ENCODE measurements around the gene MBD3L4. TPM values are rescaled to one million over a fixed set of nuclear protein-coding genes. Genes with fewer than 3 reads are reported as not detected.
"Not testable (repeated sequence)": the region's sequence is repeated elsewhere in the genome, so short reads cannot be mapped to it uniquely, and the experiment has no call there.

The MBD3L4 gene
- total RNA-seq, 1 donor from 2014 or later = not detected

DNA sequence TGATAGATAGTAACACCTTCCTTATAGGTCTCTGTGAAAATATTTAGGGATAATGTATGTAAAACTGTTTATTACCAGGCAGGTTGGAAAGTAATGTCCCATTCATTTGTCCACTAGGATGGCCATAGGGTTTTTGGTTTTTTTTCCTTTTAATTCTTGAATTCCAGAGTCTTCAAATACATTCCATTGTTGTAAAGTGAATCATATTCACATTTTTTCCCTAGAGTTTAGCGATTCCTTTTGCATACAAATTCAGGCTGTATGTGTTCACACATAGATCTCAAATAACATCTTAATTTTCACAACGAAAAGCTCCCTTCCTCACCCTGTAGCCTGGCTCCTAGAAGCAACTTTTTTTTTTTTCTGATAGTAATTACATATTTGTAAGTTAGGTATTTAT is 27.7 kb upstream of the MBD3L4 start:
- H3K9me3 Mint-ChIP-seq (ENCODE audit: unreplicated experiment) = no peaks in the 10 kb centered on the region
- peaks cover 24% of the 10 kb centered on the region for H3K4me1 Mint-ChIP-seq (ENCODE audit: unreplicated experiment)
- TF ChIP-seq, protein P1, sequence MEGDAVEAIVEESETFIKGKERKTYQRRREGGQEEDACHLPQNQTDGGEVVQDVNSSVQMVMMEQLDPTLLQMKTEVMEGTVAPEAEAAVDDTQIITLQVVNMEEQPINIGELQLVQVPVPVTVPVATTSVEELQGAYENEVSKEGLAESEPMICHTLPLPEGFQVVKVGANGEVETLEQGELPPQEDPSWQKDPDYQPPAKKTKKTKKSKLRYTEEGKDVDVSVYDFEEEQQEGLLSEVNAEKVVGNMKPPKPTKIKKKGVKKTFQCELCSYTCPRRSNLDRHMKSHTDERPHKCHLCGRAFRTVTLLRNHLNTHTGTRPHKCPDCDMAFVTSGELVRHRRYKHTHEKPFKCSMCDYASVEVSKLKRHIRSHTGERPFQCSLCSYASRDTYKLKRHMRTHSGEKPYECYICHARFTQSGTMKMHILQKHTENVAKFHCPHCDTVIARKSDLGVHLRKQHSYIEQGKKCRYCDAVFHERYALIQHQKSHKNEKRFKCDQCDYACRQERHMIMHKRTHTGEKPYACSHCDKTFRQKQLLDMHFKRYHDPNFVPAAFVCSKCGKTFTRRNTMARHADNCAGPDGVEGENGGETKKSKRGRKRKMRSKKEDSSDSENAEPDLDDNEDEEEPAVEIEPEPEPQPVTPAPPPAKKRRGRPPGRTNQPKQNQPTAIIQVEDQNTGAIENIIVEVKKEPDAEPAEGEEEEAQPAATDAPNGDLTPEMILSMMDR (IDR thresholded peaks at IDR 0.05) = no peak
- H3K4me3 Mint-ChIP-seq (ENCODE audit: unreplicated experiment) = no peak overlapping the region
- H3K27me3 Mint-ChIP-seq (ENCODE audit: unreplicated experiment) = no peaks in the 10 kb centered on the region
- peaks cover 17% of the 10 kb centered on the region for H3K36me3 Mint-ChIP-seq (ENCODE audit: unreplicated experiment)
- no peak for DNase-seq (ENCODE audit: extremely low spot score, unreplicated experiment)
- H3K27ac Mint-ChIP-seq (ENCODE audit: unreplicated experiment) = no peak overlapping the region

DNA sequence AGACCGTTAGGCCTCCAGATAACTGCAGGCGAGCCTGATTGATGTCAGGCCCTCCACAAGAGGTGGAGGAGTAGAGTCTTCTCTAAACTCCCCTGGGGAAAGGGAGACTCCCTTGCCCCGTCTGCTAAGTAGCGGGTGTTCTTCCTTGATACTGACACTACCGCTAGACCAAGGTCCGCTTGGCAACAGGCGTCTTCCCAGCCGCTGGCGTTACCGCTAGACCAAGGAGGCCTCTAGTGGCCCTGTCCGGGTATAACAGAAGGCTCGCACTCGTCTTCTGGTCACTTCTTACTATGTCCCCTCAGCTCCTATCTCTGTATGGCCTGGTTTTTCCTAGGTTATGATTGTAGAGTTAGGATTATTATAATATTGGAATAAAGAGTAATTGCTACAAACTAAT is 27.1 kb upstream of the MBD3L4 start:
- TF ChIP-seq, protein P1 (IDR thresholded peaks at IDR 0.05) = peak; percentile 29
- H3K4me1 Mint-ChIP-seq (ENCODE audit: unreplicated experiment) = peaks cover 21% of the 10 kb centered on the region
- H3K36me3 Mint-ChIP-seq (ENCODE audit: unreplicated experiment) = peaks cover 11% of the 10 kb centered on the region
- H3K27ac Mint-ChIP-seq (ENCODE audit: unreplicated experiment); H3K27me3 Mint-ChIP-seq (ENCODE audit: unreplicated experiment); DNase-seq (ENCODE audit: extremely low spot score, unreplicated experiment); H3K4me3 Mint-ChIP-seq (ENCODE audit: unreplicated experiment); H3K9me3 Mint-ChIP-seq (ENCODE audit: unreplicated experiment): not testable (repeated sequence)

DNA sequence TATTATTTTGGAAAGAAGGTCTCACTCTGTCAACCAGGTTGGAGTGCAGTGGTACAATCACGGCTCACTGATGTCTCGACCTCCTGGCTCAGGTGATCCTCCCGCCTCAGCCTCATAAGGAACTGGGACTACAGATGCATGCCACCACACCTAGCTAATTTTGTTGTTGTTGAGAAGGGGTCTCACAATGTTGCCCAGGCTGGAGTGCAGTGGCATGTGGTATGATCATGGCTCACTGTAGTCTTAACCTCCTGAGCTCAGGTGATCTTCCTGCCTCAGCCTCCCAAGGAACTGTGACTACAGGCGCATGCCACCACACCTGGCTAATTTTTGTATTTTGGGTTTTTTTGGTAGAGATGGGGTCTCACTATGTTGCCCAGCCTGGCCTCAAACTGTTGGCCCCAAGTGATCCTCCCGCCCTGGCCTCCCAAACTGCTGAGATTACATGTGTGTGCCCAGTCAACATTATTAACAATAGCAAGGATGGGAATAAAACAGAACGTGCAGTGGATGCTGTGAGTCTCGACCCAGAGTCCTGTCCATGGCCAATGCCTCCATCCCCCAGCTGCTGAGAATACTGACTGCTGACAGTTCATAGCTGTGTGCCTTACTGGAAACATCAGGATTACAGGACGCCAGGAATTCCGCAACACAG is 23.9 kb upstream of the MBD3L4 start:
- Mint-ChIP-seq H3K27ac (ENCODE audit: unreplicated experiment) (no peak overlapping the region), H3K4me3 (ENCODE audit: unreplicated experiment) (no peak overlapping the region), H3K36me3 (ENCODE audit: unreplicated experiment) (no peaks in the 10 kb centered on the region), H3K27me3 (ENCODE audit: unreplicated experiment) (no peaks in the 10 kb centered on the region), H3K4me1 (ENCODE audit: unreplicated experiment) (peaks cover 12% of the 10 kb centered on the region), H3K9me3 (ENCODE audit: unreplicated experiment) (no peaks in the 10 kb centered on the region)
- TF ChIP-seq, protein P1 (IDR thresholded peaks at IDR 0.05) = no peak
- no peak for DNase-seq (ENCODE audit: extremely low spot score, unreplicated experiment)

DNA sequence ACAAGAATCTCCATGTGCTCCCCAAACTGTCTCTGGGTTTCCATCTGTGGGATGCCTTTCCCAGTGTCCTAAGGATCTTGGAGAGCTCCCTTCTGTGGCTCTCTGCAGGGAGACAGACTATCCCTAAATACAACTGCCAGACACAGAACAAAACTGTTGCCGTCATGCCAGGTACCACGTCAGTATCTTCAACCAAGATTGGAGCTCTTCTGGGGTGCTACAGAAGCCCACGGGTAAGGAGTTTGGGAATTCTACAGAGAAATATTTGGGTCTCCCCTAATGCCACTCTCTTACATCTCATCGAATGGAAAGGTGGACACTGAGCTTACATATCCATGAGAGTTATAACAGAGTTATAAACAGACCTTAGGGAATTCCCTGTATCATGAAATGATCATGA is 23.4 kb upstream of the MBD3L4 start:
- TF ChIP-seq, protein P1 (IDR thresholded peaks at IDR 0.05) = no peak
- H3K27me3 Mint-ChIP-seq (ENCODE audit: unreplicated experiment) = no peaks in the 10 kb centered on the region
- H3K36me3 Mint-ChIP-seq (ENCODE audit: unreplicated experiment) = no peaks in the 10 kb centered on the region
- peaks cover 9% of the 10 kb centered on the region for H3K4me1 Mint-ChIP-seq (ENCODE audit: unreplicated experiment)
- DNase-seq (ENCODE audit: extremely low spot score, unreplicated experiment) = no peak
- H3K9me3 Mint-ChIP-seq (ENCODE audit: unreplicated experiment) = no peaks in the 10 kb centered on the region
- no peak overlapping the region for H3K4me3 Mint-ChIP-seq (ENCODE audit: unreplicated experiment)
- no peak overlapping the region for H3K27ac Mint-ChIP-seq (ENCODE audit: unreplicated experiment)

DNA sequence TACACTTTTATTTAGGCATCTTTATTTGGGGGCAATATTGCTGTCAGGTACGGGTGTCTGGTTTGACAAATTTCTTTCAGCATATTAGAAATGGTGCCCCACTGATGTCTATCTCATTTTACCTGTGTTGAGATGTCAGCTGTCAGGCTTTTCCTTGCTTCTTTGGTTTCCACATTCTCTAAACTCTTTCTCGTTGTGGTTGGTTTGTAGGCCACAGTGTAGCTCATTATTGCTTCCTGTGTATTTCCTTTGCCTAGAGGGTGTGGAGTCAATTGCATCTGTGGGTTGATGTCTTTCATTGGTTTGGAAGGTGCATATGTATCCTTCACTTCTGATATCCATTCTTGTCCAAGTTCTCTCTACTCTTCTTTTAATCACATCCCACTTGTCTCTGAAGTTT is 20.0 kb upstream of the MBD3L4 start:
- not testable (repeated sequence) for H3K27me3 Mint-ChIP-seq (ENCODE audit: unreplicated experiment); H3K9me3 Mint-ChIP-seq (ENCODE audit: unreplicated experiment); H3K36me3 Mint-ChIP-seq (ENCODE audit: unreplicated experiment); H3K4me1 Mint-ChIP-seq (ENCODE audit: unreplicated experiment); DNase-seq (ENCODE audit: extremely low spot score, unreplicated experiment); H3K27ac Mint-ChIP-seq (ENCODE audit: unreplicated experiment); H3K4me3 Mint-ChIP-seq (ENCODE audit: unreplicated experiment)

DNA sequence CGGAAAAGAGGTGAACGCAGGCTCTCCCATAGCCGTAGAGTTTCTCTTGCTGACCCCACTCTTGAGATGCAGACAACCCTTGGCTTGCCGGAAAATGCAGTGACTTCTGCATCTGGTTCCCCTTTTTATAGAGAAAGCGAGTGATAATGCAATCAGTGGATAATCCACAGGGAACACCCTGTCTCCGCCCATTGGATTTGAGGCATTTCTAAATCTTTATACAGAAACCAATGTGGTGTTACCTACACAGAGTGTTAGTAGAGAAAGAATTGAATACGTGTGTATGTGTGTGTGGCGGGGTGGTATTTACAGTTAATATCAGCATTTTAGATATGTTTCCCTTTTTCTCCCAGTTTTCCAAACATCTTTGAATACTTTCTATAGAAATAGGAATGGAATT is 18.6 kb upstream of the MBD3L4 start, which contains the start of gene MBD3L3:
Gene MBD3L3, minus strand, starts transcription at position 101 of the 400 bp plus-strand sequence. Its CDS starts 71 bp downstream, at position 30.
- H3K27ac Mint-ChIP-seq (ENCODE audit: unreplicated experiment); H3K27me3 Mint-ChIP-seq (ENCODE audit: unreplicated experiment); H3K36me3 Mint-ChIP-seq (ENCODE audit: unreplicated experiment); H3K9me3 Mint-ChIP-seq (ENCODE audit: unreplicated experiment); H3K4me3 Mint-ChIP-seq (ENCODE audit: unreplicated experiment); H3K4me1 Mint-ChIP-seq (ENCODE audit: unreplicated experiment); DNase-seq (ENCODE audit: extremely low spot score, unreplicated experiment): not testable (repeated sequence)

DNA sequence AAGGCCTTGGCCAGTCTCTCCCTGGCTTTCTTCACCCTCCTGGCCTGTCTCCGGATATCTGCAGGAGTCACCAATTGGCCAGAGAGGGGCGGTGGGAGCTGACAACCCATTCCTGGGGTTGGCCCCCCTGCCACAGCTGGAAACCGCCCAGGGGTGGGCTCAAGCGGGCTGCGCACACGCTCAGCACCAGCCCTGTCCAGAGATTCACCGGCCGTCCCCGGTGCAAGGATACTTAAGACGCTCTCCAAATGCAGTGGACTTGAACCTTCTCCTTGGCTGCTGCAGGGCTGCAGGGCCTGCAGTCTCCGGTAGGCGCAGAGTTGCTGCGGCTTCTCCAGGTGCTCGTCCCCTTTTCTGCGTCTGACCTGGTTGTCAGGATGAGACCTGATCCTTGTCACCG is 16.4 kb upstream of the MBD3L4 start:
- DNase-seq (ENCODE audit: extremely low spot score, unreplicated experiment); H3K4me3 Mint-ChIP-seq (ENCODE audit: unreplicated experiment); H3K27ac Mint-ChIP-seq (ENCODE audit: unreplicated experiment); H3K9me3 Mint-ChIP-seq (ENCODE audit: unreplicated experiment); H3K27me3 Mint-ChIP-seq (ENCODE audit: unreplicated experiment); H3K36me3 Mint-ChIP-seq (ENCODE audit: unreplicated experiment); H3K4me1 Mint-ChIP-seq (ENCODE audit: unreplicated experiment): not testable (repeated sequence)

DNA sequence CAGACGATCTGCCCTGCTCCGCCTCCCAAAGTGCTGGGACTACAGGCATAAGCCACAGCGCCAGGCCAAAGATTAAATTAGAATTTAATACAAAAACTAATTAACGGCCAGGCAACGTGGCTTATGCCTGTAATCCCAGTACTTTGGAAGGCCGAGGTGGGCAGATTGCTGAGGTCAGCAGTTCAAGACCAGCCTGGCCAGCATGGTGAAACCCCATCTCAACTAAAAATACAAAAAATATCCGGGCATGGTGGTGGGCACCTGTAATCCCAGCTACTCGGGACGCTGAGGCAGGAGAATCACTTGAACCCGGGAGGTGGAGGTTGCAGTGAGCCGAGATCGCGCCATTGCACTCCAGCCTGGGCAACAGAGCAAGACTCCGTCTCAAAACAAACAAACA is 15.7 kb upstream of the MBD3L4 start:
- H3K27ac Mint-ChIP-seq (ENCODE audit: unreplicated experiment); H3K36me3 Mint-ChIP-seq (ENCODE audit: unreplicated experiment); H3K4me1 Mint-ChIP-seq (ENCODE audit: unreplicated experiment); H3K9me3 Mint-ChIP-seq (ENCODE audit: unreplicated experiment); H3K4me3 Mint-ChIP-seq (ENCODE audit: unreplicated experiment); DNase-seq (ENCODE audit: extremely low spot score, unreplicated experiment); H3K27me3 Mint-ChIP-seq (ENCODE audit: unreplicated experiment): not testable (repeated sequence)
